Measurements from ENCODE around the gene METTL24.

Gene METTL24

DNA sequence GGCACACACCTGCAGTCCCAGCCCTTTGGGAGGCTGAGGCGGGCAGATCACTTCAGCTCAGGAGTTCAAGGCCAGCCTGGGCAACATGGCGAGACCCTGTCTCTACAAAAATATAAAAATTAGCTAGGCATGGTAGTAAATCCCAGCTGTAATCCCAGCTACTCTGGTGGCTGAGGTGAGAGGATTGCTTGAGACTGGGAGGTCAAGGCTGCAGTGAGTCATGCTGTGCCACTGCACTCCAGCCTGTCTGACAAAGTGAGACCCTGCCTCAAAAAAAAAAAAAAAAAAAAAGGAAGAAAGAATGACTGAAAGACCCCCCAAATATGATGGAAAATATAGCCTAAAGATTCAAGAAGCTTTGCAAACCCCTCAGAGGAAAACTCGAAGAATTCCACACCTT is 26.8 kb downstream of the METTL24 start:
- TF ChIP-seq, protein P1, sequence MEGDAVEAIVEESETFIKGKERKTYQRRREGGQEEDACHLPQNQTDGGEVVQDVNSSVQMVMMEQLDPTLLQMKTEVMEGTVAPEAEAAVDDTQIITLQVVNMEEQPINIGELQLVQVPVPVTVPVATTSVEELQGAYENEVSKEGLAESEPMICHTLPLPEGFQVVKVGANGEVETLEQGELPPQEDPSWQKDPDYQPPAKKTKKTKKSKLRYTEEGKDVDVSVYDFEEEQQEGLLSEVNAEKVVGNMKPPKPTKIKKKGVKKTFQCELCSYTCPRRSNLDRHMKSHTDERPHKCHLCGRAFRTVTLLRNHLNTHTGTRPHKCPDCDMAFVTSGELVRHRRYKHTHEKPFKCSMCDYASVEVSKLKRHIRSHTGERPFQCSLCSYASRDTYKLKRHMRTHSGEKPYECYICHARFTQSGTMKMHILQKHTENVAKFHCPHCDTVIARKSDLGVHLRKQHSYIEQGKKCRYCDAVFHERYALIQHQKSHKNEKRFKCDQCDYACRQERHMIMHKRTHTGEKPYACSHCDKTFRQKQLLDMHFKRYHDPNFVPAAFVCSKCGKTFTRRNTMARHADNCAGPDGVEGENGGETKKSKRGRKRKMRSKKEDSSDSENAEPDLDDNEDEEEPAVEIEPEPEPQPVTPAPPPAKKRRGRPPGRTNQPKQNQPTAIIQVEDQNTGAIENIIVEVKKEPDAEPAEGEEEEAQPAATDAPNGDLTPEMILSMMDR (IDR thresholded peaks at IDR 0.05; ENCODE audit: unreplicated experiment in 3 of 3), result no peak
- Mint-ChIP-seq H3K9me3 (no peaks in the 10 kb centered on the region), H3K27ac (peak overlapping the region; percentile 96 to 99 (median 97)), H3K4me1 (peaks cover 76% of the 10 kb centered on the region), H3K36me3 (ENCODE audit: low read depth) (no peaks in the 10 kb centered on the region), H3K27me3 (ENCODE audit: low read depth) (peaks cover 12% of the 10 kb centered on the region), H3K4me3 (peak overlapping the region in 1 of 3 experiments; percentile 17)

DNA sequence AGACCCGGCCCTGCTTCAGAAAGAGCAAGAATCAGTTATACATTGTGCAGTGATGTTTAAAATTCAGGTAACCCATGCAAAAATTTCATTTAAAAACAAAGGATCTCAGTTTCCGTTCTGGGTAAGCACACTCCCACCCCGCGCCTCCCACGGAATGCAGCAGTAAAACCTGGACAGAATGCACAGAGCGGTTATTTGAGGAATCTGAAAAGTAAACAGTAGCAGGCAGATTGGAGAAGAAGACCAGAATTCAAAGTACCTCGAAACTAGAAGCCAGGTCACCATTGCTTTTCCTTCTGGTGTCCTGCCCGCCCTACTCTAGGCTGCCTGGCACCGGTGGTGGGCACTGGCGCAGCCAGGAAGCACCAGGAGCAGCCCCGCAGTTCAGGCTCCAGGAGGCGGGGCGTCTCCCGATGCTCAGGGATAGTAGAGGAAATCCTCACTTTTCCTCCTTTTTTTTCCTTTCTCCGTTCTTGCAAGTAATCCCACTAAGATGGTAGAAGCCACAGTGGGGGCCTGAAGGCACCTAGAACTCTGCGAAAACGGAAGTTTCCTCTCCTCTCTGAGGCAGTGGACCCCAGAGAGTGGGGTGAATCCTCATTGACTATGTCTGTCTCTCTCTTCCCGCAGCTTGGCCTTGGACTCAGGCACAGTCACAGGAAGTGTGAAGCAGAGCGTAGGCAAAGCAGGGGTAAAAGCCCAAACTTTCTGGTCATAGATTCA is 28.3 kb downstream of the METTL24 start:
- peak overlapping the region; percentile 95 to 99 (median 97) for H3K27ac Mint-ChIP-seq
- no peaks in the 10 kb centered on the region for H3K36me3 Mint-ChIP-seq (ENCODE audit: low read depth)
- H3K4me3 Mint-ChIP-seq, result peak overlapping the region; percentile 54 to 71 (median 60)
- H3K9me3 Mint-ChIP-seq, result no peaks in the 10 kb centered on the region
- peaks cover 12% of the 10 kb centered on the region for H3K27me3 Mint-ChIP-seq (ENCODE audit: low read depth)
- TF ChIP-seq, protein P1 (IDR thresholded peaks at IDR 0.05; ENCODE audit: unreplicated experiment in 3 of 3), result no peak
- peaks cover 88% of the 10 kb centered on the region for H3K4me1 Mint-ChIP-seq

- Mint-ChIP-seq H3K9me3 (no peaks in the 10 kb centered on the region), H3K27me3 (ENCODE audit: low read depth) (peaks cover 10% of the 10 kb centered on the region), H3K36me3 (ENCODE audit: low read depth) (no peaks in the 10 kb centered on the region), H3K27ac (peak overlapping the region; percentile 95 to 99 (median 97)), H3K4me1 (peaks cover 88% of the 10 kb centered on the region), H3K4me3 (peak overlapping the region; percentile 54 to 71 (median 60))
- TF ChIP-seq, protein P1 (IDR thresholded peaks at IDR 0.05; ENCODE audit: unreplicated experiment in 3 of 3), result no peak
Observed at GRCh38 chr6:110329348-110329713, 28.8 kb downstream of the METTL24 start.

DNA sequence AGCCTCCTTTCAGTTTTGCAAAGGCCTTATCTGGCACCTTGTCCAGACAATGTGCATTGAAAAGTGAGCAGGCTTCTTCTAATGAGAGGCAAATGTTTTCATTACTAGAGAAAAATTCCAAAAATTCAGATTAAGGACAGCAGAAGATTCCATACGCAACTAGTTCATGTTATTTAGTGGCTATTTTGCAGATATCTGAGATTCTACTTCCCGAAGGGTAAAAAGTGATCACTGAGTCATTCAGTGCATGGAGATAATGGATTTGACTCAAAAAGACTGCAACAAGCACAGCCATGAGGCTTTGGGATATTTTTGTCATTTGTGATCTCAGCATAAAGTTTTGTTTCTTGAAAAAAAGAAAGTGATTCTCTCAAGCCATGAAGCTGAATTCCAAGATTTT is 29.9 kb downstream of the METTL24 start:
- Mint-ChIP-seq H3K4me3 (peak overlapping the region in 1 of 3 experiments; percentile 22), H3K9me3 (no peaks in the 10 kb centered on the region), H3K27ac (peak overlapping the region; percentile 95 to 99 (median 97)), H3K27me3 (ENCODE audit: low read depth) (peaks cover 5% of the 10 kb centered on the region), H3K36me3 (ENCODE audit: low read depth) (no peaks in the 10 kb centered on the region), H3K4me1 (peaks cover 92% of the 10 kb centered on the region)
- TF ChIP-seq, protein P1 (IDR thresholded peaks at IDR 0.05; ENCODE audit: unreplicated experiment in 3 of 3), result no peak

GRCh38 chr6:110327391-110327790 is 30.8 kb downstream of the METTL24 start:
- peaks cover 94% of the 10 kb centered on the region for H3K4me1 Mint-ChIP-seq
- peak overlapping the region in 1 of 3 experiments; percentile 8 for H3K4me3 Mint-ChIP-seq
- H3K27me3 Mint-ChIP-seq (ENCODE audit: low read depth), result peaks cover 5% of the 10 kb centered on the region
- H3K36me3 Mint-ChIP-seq (ENCODE audit: low read depth), result no peaks in the 10 kb centered on the region
- peak overlapping the region; percentile 95 to 99 (median 97) for H3K27ac Mint-ChIP-seq
- TF ChIP-seq, protein P1 (IDR thresholded peaks at IDR 0.05; ENCODE audit: unreplicated experiment in 3 of 3), result no peak
- H3K9me3 Mint-ChIP-seq, result no peaks in the 10 kb centered on the region

DNA sequence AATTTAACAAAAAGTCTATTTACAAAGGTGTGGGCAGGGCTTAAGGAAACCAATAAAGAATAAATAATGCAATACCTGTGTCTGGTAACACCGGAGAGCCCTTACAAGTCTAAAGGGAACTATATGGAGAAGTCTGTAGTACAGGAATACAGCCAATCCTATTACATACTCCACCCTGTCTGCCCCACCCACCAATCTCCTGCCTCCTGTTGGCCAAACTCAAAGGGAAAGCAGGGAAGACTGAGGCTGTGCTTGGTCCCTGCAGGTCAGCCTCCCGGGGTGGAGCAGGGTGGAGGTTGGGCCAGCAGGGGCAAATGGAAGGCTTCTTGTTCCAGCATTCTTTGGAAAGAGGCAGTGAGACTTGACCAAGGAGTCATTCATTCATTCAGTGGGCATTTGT is 31.5 kb downstream of the METTL24 start:
- H3K9me3 Mint-ChIP-seq, result no peaks in the 10 kb centered on the region
- H3K36me3 Mint-ChIP-seq (ENCODE audit: low read depth), result no peaks in the 10 kb centered on the region
- peak overlapping the region; percentile 97 to 100 (median 99) for H3K27ac Mint-ChIP-seq
- no peak overlapping the region for H3K4me3 Mint-ChIP-seq
- peaks cover 5% of the 10 kb centered on the region for H3K27me3 Mint-ChIP-seq (ENCODE audit: low read depth)
- TF ChIP-seq, protein P1 (IDR thresholded peaks at IDR 0.05; ENCODE audit: unreplicated experiment in 3 of 3), result no peak
- H3K4me1 Mint-ChIP-seq, result peaks cover 94% of the 10 kb centered on the region

Data from nephron (organoid).